Right lobe of liver (tissue), 4 donors: Measurements from ENCODE around the gene CRTAC1.

Experiments used
- POLR2A ChIP-seq: fragments of 450-650 bp; IDR thresholded peaks from one replicate; pipeline ENCODE4 v1.6.1; 2017; ENCODE audit warnings: antibody characterized with exemption, mild to moderate bottlenecking
- TF ChIP-seq, protein P1 (sequence below), 4 donors: fragments of 200-600 bp in 3 of 4; fragments of 450-650 bp in 1 of 4; IDR thresholded peaks; one replicate each; pipeline versions ENCODE4 v1.5.1 to v1.8.0; 2016 to 2022; ENCODE audit warnings: antibody characterized with exemption in 4 of 4, mild to moderate bottlenecking in 2 of 4
- donor health status: DM: no; HTN: no; CAD: no.
- donor health status: DM: no; HTN: no; CAD: no.
- donor health status: DM: no; HTN: yes; CAD: no.

DNA sequence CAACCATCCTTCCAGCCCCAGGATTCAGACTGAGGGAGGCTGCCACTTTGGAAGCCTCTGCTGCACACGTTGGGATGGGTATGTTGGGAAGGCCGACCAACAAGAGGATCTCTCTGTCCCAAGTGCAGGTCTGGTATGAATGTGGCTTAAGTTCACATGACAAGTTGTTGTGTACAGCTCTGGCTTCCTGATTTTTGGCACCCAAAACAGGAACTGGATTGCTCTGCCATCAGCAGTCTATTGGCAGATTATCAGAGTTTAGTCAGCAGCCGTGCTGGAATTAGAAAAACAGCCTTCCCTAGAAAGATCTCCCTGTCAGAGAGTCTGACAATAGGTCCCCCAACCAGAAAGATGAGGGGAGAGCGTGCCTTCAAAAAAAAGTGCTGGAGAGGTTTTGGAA, 113.8 kb downstream of the CRTAC1 start:
- TF ChIP-seq, protein P1, sequence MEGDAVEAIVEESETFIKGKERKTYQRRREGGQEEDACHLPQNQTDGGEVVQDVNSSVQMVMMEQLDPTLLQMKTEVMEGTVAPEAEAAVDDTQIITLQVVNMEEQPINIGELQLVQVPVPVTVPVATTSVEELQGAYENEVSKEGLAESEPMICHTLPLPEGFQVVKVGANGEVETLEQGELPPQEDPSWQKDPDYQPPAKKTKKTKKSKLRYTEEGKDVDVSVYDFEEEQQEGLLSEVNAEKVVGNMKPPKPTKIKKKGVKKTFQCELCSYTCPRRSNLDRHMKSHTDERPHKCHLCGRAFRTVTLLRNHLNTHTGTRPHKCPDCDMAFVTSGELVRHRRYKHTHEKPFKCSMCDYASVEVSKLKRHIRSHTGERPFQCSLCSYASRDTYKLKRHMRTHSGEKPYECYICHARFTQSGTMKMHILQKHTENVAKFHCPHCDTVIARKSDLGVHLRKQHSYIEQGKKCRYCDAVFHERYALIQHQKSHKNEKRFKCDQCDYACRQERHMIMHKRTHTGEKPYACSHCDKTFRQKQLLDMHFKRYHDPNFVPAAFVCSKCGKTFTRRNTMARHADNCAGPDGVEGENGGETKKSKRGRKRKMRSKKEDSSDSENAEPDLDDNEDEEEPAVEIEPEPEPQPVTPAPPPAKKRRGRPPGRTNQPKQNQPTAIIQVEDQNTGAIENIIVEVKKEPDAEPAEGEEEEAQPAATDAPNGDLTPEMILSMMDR (IDR thresholded peaks at IDR 0.05): no peak
- TF ChIP-seq POLR2A: no peak
